GM18499 (cell line): ENCODE data around the gene ADRB1.

Source experiments
- ATAC-seq: cut with Tn5 transposase; IDR thresholded peaks from one replicate; pipeline ENCODE4 v1.9.1; 2021; ENCODE audit warnings: moderate number of reproducible peaks; ENCODE audit not compliant: insufficient read depth, unreplicated experiment

Gene ADRB1

DNA sequence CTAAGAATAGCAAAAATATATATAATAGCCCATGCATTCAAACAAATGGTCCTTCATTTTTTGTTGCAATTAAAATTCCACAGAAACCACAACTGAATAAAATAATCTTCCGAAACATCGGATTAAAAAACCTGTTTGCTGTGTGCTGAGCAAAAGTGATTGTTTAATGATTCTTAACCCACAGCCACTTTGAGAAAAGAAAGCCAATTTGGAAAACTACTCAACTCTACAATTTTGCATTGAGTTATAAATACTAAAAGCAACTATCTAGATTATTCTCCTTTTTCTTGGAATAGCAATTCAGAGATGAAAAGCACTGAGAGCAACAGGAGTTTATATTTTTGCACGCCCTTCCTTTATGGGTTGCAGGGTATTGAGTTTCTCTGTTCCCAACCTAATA is 8.0 kb downstream of the ADRB1 start:
- ATAC-seq = no peak

DNA sequence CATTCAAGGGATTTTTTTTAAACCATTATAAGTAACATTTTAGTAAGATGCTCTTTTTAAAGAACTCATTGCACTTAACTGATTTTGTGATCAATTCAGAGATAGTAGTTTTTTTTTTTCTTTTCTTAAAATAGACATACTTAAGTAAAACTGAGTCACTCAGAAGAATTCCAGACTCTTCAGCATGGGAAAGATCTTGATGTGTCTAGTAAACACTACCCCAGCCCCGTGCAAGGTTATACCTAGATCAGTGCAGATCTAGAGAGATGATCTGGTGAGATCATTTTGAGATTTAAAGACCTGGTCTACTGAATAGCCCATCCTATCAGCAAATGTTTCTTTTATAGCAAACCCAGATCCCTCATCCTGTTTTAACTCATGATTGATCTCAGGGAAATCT is 8.6 kb downstream of the ADRB1 start:
- no peak for ATAC-seq

DNA sequence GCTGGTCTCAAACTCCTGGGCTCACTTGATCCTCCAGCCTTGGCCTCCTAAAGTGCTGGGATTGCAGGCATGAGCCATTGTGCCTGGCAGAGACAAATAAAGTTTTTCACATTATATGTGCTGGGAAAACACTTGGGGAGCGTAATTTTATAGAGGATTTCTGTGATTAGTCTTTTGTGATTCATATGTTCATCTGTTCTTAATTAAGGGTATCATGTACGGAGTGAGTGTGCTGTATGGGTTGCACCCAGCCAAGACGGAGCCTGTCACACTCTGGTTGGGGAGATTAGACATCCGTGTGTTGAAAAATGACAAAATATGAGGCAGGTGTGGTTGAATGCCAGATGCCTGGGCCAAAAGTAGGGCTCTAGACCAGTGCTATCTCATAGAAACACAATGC is 10.3 kb downstream of the ADRB1 start:
- no peak for ATAC-seq

DNA sequence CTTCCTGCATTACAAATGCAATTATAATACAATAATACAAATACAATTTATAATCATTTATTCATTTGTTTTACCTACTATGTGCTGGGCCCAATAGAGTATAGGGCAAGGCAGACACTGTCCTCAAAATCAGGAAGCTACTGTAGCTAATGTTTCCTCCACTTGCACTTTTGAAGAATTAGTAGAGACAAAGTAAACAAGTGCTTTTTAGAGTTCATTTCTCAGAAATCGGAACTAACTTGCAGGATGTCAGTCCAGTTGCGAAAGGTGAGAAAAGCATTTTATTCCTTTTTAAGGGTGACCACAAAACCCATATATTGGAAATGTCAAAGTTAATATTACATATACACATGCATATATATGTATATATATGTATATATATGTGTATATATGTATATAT is 14.2 kb downstream of the ADRB1 start:
- ATAC-seq = no peak

DNA sequence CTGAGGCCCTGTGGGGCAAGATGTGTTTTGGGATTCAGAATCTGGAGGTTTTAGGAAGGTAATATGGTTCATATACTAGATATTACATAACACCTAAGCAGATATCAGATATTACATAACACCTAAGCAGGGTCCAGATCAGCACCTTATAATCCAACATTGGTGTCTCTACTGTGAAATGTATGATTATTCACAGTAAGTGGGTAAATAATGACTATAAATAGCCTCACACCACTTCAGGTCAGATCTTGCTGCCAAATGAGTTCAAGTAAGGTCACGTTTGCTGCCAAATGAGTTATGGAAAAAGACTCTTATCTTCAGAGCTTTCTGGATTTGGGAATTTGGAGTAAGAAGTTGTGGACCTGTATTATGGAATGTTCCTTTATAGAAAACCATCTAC is 14.6 kb downstream of the ADRB1 start:
- no peak for ATAC-seq

DNA sequence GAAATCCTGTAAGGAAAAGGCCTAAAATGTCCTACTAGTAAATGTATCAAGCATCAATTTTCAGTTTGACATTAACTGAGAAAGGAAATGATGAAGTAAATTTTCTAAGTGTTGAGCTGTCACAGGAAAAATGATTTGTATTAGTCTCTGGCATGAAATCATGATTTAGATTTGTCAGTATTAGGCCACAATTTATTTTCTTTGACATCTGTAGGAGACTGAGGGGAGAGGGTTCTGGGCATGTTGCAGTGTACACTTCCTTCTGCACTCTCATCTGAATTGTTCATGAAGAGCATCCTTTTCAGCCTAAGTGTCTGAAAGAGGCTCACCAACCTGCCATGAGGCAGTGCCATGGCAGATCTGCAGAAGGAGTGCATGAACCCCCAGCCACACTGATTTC is 15.9 kb downstream of the ADRB1 start:
- ATAC-seq = no peak

DNA sequence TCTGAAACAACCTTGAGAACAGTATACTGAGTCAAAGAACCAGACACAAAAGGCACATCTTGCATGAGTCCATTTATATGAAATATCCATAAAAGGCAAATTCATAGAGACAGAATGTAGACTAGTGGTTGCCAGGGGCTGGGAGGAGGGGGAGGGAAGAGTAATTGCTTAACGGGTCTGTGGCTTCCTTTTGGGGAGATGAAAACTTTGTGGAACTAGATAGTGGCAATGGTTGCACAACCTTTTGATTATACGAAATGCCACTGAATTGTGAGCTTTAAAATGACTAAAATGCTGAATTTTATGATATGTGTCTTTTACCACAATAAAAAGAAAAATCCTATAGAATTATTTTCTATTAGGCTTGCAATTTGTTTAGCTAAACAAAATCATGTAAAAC is 16.8 kb downstream of the ADRB1 start:
- no peak for ATAC-seq

DNA sequence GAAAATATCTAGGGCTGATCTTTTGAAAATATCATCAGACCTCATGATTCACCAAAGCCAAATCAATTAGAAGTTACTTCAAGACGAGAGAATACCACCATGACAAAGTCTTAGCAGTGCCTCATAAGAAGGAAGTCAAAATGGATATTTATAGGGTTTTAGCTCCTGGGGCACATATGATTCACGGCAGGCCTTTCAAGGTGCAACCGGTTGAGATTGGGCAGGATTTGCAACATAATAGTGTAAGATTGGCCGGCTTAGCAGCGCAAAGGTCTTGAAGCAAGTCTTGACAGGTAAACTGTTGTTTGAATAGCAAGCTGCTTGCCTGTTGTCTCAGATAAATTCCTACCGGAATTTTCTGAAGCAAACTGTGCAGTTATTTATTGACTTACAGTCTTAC is 17.5 kb downstream of the ADRB1 start:
- no peak for ATAC-seq

DNA sequence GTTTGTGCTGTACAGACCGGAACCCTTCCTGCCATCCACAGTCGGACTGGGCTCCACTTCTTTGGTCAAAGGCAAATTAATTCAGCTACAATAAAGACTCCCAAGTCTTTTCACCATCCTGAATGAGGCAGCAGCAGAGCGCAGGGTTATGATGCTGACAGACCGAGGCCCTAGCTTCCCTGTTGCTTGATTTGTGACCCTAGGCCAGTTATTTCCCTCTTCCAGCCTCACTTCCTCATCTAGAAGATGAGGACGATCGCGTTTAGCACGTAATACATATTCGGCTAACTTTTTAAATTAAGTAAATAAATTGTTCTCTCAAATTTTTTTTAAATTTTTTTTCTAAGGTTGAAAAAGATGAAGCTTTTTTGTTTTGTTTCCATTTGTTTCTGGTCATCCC is 18.1 kb downstream of the ADRB1 start:
- ATAC-seq = no peak

DNA sequence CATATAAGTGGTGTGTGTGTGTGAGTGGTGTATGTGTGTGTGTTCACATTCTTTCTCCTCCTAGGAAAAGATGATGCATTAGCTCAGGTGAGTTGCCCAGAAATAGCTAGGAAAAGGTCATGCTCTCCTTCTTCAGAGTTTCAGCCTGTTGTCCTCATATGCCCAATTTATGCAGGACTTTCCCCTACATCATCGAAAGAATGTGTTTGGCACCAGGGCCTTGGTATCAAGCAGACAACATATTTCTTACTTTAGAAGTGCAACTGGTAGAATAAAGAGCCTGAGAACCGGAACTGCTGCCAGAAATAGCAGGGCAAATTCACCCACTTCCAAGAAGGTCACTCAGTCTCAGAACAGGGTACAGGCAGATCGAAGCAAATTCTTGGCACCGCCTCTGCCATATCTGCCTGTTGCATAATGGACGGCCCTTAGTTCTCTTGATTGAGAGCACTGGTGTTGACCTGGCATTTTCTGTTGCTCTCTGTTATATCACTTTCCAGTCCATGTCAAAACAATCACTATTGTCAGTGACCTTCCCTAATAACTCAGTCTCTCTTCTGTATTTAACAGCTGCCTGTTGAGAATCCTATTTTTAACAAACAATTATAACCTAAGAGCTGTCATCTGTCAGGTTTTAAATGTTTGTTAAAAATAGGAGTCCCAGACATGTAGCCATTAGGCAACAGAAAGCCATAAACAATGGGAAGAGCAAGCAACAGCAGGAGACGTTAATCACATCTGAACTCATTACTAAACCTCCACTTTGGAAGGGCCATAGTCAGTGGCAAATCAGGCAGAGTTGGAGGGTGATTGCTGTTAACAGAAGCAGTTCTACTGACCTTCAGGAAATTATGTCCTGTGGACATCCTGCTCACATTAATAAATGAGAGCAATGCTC is 20.7 kb downstream of the ADRB1 start:
- ATAC-seq = no peak

DNA sequence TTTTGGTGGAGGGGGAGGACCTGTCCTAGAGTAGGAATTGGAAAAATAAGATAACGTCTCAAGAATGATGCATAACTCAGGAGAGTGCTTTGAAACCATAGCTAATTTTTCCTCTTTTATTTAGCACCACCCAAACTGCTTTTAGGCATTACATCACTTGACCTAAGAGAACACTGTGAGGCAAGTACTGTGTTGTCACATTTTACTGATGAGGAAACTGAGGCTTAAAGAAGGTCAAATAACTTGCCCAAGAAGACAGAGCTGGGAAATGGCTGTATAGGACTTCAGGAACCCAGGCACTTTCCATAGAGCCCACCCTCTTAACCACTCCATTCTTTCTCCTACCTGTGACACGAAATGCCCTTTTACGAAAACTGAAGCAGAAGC is 21.4 kb downstream of the ADRB1 start:
- ATAC-seq = no peak

DNA sequence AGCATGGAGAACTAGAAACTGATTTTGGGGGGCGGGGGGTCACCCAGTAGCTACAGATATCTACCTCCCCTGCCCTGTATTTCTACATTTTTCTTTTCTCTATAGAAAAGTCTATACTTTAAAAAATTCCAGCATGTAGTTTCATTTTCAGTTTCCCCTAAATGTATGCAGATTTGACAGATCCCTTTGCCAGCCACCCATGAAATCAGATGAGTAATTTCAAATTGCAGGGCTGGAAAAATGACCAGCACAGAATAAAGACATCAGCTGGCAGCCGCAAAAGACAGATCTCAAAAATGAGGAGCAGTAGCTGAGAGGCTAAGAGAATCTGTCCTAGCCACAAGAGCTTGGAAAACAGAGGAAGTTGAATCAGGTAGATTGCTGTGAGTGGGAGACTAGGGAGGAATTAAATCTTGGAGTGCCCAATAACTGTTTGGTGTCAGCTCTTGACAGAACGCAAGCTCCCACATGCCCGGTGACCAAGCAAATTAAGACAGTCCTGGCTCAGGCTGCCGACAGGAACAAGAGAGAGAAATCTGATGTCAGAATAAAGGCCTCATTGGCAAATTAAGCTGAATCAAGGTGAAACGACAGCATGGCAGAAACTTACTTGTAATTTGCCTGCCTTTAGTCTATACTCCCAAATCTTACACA is 24.5 kb downstream of the ADRB1 start:
- ATAC-seq = no peak

DNA sequence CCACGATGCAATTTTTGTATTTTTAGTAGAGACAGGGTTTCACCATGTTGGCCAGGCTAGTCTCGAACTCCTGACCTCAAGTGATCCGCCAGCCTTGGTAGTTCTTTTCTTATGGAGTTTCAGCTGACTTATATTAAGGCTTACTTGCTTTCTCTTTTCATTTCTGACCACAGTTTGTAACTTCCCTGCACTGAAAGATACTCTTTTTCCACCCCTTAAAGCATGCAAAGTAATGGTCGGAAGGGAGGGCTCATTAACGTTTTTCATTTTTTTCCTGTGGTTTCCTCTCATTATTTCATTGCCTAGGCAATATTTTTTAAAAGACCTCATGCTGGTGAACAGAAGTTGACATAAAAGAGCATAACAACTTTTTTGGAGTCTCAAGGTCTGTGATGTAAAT is 27.0 kb downstream of the ADRB1 start:
- no peak for ATAC-seq

DNA sequence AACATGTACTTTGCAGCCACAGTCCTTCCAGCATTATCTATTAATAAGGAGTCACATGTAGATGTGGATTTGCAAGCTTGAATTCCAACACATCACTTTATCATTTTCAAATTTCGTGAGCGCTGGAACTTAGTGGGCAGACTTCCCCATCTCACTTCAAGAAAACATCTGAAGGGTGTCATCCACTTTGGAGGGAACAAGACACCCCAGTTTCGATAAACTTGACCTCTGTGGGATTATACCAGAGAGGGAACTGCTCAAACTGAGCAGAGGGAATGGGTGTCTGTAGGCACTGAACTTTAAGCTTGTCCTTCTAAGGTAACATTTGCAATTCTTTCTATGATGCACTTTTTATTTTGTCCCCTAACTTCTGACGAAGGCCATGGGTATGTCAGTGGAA is 27.5 kb downstream of the ADRB1 start:
- ATAC-seq = no peak

DNA sequence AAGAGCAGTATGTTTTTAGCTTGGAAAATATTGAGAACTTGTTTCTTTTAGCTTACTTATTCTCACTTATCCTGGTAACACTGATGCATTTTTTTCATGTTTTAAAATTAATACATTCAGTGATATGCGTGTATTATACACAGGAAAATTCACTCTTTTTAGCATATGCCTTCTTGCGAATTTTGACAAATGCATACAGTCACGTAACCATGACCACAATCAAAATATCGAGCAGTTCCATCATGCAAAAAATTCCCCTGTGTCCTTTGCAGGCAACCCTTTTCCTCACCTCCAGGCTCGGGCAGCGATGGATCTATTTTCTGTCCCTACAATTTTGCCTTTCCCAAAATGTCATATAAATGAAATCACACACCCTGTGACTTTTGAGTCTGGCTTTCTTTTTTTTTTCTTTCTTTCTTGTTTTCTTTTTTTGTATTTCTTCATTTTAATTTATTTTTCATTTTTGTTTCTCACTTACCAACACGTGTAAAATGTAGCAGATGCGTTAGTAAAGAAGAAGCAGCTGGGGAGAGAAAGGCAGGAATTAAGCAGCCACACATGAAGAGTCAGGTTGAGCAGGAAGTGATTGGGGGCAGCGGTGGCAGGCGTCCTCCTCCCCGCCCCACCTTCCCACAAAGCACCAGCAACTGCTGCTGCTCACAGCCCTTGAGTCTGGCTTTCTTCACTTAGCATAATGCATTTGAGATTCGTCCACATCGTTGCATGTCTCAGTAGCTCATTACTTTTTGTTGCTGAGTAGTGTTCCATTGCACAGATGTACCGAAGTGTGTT is 29.9 kb downstream of the ADRB1 start:
- no peak for ATAC-seq

DNA sequence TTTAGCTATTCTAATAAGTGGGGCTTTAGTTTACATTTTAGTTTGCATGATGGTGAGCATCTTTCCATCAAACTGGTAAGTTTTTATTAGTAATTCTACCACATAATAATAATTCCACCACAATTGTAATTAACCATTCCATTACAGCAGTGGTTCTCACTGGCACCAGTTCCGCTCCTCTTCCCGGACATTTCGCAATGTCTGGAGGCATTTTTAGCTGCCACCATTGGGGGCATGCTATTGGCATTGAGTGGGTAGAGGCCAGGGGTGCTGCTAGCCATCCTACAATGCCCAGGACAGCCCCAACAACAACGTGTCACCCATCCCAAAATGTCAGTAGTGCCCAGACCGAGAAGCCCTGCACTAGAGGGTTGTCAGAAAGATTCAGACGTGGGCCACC is 31.4 kb downstream of the ADRB1 start:
- ATAC-seq = no peak

DNA sequence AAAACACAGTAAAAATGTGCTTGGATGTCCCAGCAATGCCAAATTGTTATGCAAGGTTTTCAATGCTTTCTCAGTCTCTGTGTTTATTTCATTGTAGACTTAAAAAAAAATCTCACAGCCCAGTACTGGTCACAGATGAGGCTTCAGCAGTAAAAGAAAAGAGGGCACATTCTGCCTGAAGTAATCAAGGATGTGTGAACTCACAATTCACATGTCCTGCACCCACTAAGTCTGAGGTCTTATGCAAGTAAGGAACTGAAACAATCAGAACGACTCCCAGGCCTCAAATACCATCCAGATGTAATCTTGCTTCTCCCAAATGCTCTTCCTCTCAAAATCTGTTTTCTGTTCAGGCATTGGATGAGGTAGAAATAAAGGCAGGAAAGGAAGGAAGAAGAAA is 33.7 kb downstream of the ADRB1 start:
- no peak for ATAC-seq

DNA sequence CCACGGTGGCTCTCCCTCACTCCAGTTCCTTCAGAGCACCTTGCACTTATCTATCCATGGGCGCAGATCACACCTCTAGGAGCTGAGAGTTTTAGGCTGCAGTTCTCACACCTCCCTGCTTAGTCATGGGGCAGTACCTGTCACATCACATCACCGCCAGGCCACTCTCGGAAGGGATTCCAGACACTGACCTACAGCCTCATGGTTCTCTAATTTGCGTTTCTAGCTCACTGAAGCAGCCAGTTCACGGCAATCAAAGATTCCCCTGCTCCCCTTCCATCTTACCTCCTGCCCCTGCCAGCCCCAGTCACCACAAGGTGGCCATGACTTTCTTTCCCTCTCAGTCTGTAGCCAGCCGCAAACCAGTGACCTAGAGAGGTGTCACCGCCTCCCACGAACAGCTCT is 34.2 kb downstream of the ADRB1 start:
- ATAC-seq = no peak

DNA sequence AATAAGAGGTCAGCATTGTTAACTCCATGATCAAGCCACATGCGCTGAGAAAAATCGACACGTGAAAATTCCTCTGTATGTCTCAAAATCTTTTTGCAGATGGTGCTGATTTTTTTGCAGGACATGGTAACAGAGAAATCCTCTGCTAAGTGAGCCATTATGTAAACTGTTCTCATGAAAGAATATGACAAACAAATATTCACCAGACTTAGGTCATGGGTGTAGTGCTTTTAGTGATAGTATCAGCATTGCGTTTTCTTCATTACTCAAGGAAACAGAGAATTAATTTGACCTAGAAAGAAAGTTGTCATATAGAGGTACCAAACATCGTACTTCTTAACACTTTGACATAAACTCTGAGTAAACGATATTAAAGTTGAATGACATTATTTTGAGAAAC is 34.7 kb downstream of the ADRB1 start:
- no peak for ATAC-seq

DNA sequence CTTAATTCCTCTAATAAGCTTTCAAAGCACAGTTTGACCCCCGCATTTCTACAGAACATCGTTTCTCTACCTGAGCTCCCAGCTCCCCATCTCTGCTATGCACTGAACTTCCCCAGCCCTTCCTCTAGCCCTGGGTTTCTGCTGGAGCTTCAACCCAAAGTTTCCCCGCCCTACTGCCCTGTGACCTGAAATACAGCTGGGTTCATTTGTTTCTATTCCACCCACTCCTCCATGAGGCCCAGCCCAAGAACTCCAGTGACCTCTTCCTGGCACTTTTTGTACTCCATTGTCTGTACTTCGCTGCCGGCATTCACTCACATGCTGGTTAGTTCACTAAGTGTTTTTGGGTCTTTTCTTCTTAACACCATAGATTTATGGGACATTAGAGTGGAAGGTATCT is 35.8 kb downstream of the ADRB1 start:
- ATAC-seq = no peak

DNA sequence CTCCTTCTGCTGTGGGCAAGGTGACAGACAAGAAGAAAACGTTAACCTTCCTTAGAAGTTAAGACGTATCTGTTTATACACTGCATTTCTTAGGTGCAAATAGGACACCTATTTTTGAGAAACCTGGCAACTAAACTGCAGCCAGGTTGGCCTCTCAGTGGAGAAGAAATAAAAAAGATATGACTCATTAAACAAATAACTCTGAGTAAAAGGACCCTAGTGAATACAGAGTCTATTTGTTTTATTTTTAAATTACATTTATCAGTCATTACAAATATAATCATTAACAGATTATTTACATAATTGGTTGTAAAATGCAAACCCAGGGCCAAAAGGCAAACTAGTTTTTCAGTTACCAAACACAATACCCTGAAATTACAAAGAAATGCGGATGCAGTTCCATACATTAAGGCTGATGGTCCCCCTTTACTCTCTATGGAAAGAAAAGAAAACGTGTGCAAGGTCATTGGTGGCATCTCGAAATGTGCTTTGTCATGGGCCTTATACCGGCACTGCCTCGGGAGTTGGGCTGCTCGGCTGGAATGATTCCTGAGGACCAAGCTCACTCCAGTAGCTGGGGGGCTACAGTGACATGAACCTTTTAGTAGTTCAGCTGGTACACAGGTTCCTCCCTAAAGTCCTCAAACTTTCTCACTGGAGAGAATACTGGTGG is 38.4 kb downstream of the ADRB1 start:
- ATAC-seq = no peak
